ENCODE data around the gene KCNIP4. TPM values are rescaled to one million over a fixed set of nuclear protein-coding genes. Genes with fewer than 3 reads are reported as not detected.

KCNIP4 gene
- total RNA-seq, 1 experiment from 2014 or later = not detected

GRCh38 chr4:20922962-20923361, 1025.6 kb downstream of the KCNIP4 start:
- Histone ChIP-seq H3K79me2 (ENCODE audit: low read depth) (no peaks in the 10 kb centered on the region), H3K9me2 (ENCODE audit: insufficient read depth) (no peaks in the 10 kb centered on the region), H2AFZ (no peak overlapping the region), H3K27ac (no peak overlapping the region), H3K4me3 (no peak overlapping the region), H3K27me3 (ENCODE audit: insufficient read depth, low read depth) (no peaks in the 10 kb centered on the region), H3K4me2 (no peak overlapping the region), H3F3A (ENCODE audit: insufficient read depth, low read depth) (no peaks in the 10 kb centered on the region), H3K9me3 (ENCODE audit: insufficient read depth, low read depth) (no peaks in the 10 kb centered on the region), H4K20me1 (ENCODE audit: insufficient read depth) (no peaks in the 10 kb centered on the region), H3K4me1 (replicated peaks; ENCODE audit: insufficient read depth) (no peaks in the 10 kb centered on the region), H3K36me3 (ENCODE audit: low read depth) (no peaks in the 10 kb centered on the region)
- POLR2A ChIA-PET (ENCODE audit: unreplicated experiment) = no interaction called here
- CTCF ChIA-PET = no interaction called here
- no peak for DNase-seq
- no TSS peak for BruUV-seq (replicated peaks)
- TF ChIP-seq EZH2 (IDR thresholded peaks at IDR 0.05; ENCODE audit: low read depth) = no peak
- TF ChIP-seq CTCF (conservative IDR thresholded peaks at IDR 0.05) = no peak
- intact Hi-C loops (cut with micrococcal nuclease; ENCODE audit: unreplicated experiment) = no loop called here

- no TSS peak for BruUV-seq (replicated peaks)
- no peak for TF ChIP-seq EZH2 (IDR thresholded peaks at IDR 0.05; ENCODE audit: low read depth)
- POLR2A ChIA-PET (ENCODE audit: unreplicated experiment) = no interaction called here
Observed at GRCh38 chr4:20916106-20916505, 1032.5 kb downstream of the KCNIP4 start.

GRCh38 chr4:20904966-20905365, 1043.6 kb downstream of the KCNIP4 start:
- H3K27ac ChIP-seq = no peak overlapping the region
- no peak overlapping the region for H3K4me2 ChIP-seq
- H3F3A ChIP-seq (ENCODE audit: insufficient read depth, low read depth) = no peaks in the 10 kb centered on the region
- no peaks in the 10 kb centered on the region for H3K9me3 ChIP-seq (ENCODE audit: insufficient read depth, low read depth)
- CTCF ChIA-PET = no interaction called here
- no peak overlapping the region for H2AFZ ChIP-seq
- H3K4me1 ChIP-seq (replicated peaks; ENCODE audit: insufficient read depth) = no peaks in the 10 kb centered on the region
- POLR2A ChIA-PET (ENCODE audit: unreplicated experiment) = no interaction called here
- intact Hi-C loops (cut with micrococcal nuclease; ENCODE audit: unreplicated experiment) = no loop called here
- BruUV-seq (replicated peaks) = no TSS peak
- no peaks in the 10 kb centered on the region for H4K20me1 ChIP-seq (ENCODE audit: insufficient read depth)
- no peaks in the 10 kb centered on the region for H3K27me3 ChIP-seq (ENCODE audit: insufficient read depth, low read depth)
- no peak for TF ChIP-seq EZH2 (IDR thresholded peaks at IDR 0.05; ENCODE audit: low read depth)
- TF ChIP-seq CTCF (conservative IDR thresholded peaks at IDR 0.05) = no peak
- no peaks in the 10 kb centered on the region for H3K9me2 ChIP-seq (ENCODE audit: insufficient read depth)
- H3K36me3 ChIP-seq (ENCODE audit: low read depth) = no peaks in the 10 kb centered on the region
- DNase-seq = no peak
- H3K4me3 ChIP-seq = no peak overlapping the region
- no peaks in the 10 kb centered on the region for H3K79me2 ChIP-seq (ENCODE audit: low read depth)

More at GRCh38 chr4:20916106-20916505, 1032.5 kb downstream of the KCNIP4 start:
- DNase-seq = no peak
- Histone ChIP-seq H3K4me3 (no peak overlapping the region), H3K36me3 (ENCODE audit: low read depth) (no peaks in the 10 kb centered on the region), H2AFZ (no peak overlapping the region), H3K27me3 (ENCODE audit: insufficient read depth, low read depth) (no peaks in the 10 kb centered on the region), H3K4me1 (replicated peaks; ENCODE audit: insufficient read depth) (no peaks in the 10 kb centered on the region), H3K9me3 (ENCODE audit: insufficient read depth, low read depth) (no peaks in the 10 kb centered on the region), H4K20me1 (ENCODE audit: insufficient read depth) (no peaks in the 10 kb centered on the region), H3K27ac (no peak overlapping the region), H3F3A (ENCODE audit: insufficient read depth, low read depth) (no peaks in the 10 kb centered on the region), H3K79me2 (ENCODE audit: low read depth) (no peaks in the 10 kb centered on the region), H3K9me2 (ENCODE audit: insufficient read depth) (no peaks in the 10 kb centered on the region), H3K4me2 (no peak overlapping the region)
- intact Hi-C loops (cut with micrococcal nuclease; ENCODE audit: unreplicated experiment) = no loop called here
- CTCF ChIA-PET = no interaction called here

- H3K36me3 ChIP-seq (ENCODE audit: low read depth) = no peaks in the 10 kb centered on the region
- H3K9me2 ChIP-seq (ENCODE audit: insufficient read depth) = no peaks in the 10 kb centered on the region
- no peaks in the 10 kb centered on the region for H3K79me2 ChIP-seq (ENCODE audit: low read depth)
- no peaks in the 10 kb centered on the region for H3K4me1 ChIP-seq (replicated peaks; ENCODE audit: insufficient read depth)
- ChIA-PET CTCF (interaction anchor here (0.7 kb wide), 1 partner anchor 219 kb away, joined by 3 read pairs; no protein-coding TSS in a partner anchor), POLR2A (ENCODE audit: unreplicated experiment) (no interaction called here)
- no peaks in the 10 kb centered on the region for H4K20me1 ChIP-seq (ENCODE audit: insufficient read depth)
- no peak for TF ChIP-seq EZH2 (IDR thresholded peaks at IDR 0.05; ENCODE audit: low read depth)
- TF ChIP-seq CTCF (conservative IDR thresholded peaks at IDR 0.05) = no peak
- no peak overlapping the region for H3K4me2 ChIP-seq
- intact Hi-C loops (cut with micrococcal nuclease; ENCODE audit: unreplicated experiment) = no loop called here
- no peaks in the 10 kb centered on the region for H3K9me3 ChIP-seq (ENCODE audit: insufficient read depth, low read depth)
- H3F3A ChIP-seq (ENCODE audit: insufficient read depth, low read depth) = no peaks in the 10 kb centered on the region
- no peaks in the 10 kb centered on the region for H3K27me3 ChIP-seq (ENCODE audit: insufficient read depth, low read depth)
- no peak for DNase-seq
- no peak overlapping the region for H3K4me3 ChIP-seq
- no peak overlapping the region for H3K27ac ChIP-seq
- BruUV-seq (replicated peaks) = no TSS peak
- no peak overlapping the region for H2AFZ ChIP-seq
Observed at GRCh38 chr4:20901851-20902250, 1046.7 kb downstream of the KCNIP4 start.
